GM18520 (cell line): ENCODE results near the gene SOX12.

ENCODE experiments used
- ATAC-seq: cut with Tn5 transposase; IDR thresholded peaks from one replicate; pipeline ENCODE4 v1.9.1; 2021; ENCODE audit not compliant: unreplicated experiment

SOX12 gene

GRCh38 chr20:325045-325888, at the start of gene SOX12:
SOX12 (plus strand) TSS chr20:325552; CDS start chr20:325925, 373 bp downstream.
- peak; percentile 79 for ATAC-seq

- ATAC-seq, result no peak
Measured at GRCh38 chr20:275791-276190, 49.6 kb upstream of the SOX12 start.

GRCh38 chr20:276620-277495, 48.5 kb upstream of the SOX12 start:
- no peak for ATAC-seq

GRCh38 chr20:277496-277781, 47.9 kb upstream of the SOX12 start:
- no peak for ATAC-seq

- no peak for ATAC-seq
Measured at GRCh38 chr20:278181-278580, 47.2 kb upstream of the SOX12 start.

- no peak for ATAC-seq
Measured at GRCh38 chr20:278607-279571, 46.5 kb upstream of the SOX12 start.

GRCh38 chr20:284172-284571, 41.2 kb upstream of the SOX12 start:
- ATAC-seq, result no peak

- no peak for ATAC-seq
Measured at GRCh38 chr20:286508-286907, 38.8 kb upstream of the SOX12 start.

GRCh38 chr20:288956-289692, 36.2 kb upstream of the SOX12 start:
- no peak for ATAC-seq

GRCh38 chr20:289693-290083, 35.7 kb upstream of the SOX12 start:
- no peak for ATAC-seq

- peak; percentile 67 for ATAC-seq
Measured at GRCh38 chr20:290084-290831, 35.1 kb upstream of the SOX12 start, which contains the start of gene C20orf96. C20orf96 (minus strand) TSS chr20:290750; CDS start chr20:290610, 140 bp downstream.

GRCh38 chr20:294602-295001, 30.8 kb upstream of the SOX12 start:
- ATAC-seq, result no peak

- ATAC-seq, result no peak
Measured at GRCh38 chr20:295804-296203, 29.5 kb upstream of the SOX12 start.

GRCh38 chr20:297098-297924, 28.0 kb upstream of the SOX12 start, which contains the start of gene ZCCHC3:
ZCCHC3 (plus strand) TSS chr20:297570; CDS start chr20:297587, 17 bp downstream.
- ATAC-seq, result peak; percentile 66

GRCh38 chr20:297925-298775, 27.2 kb upstream of the SOX12 start:
- peak; percentile 16 for ATAC-seq

- no peak for ATAC-seq
Measured at GRCh38 chr20:298776-299391, 26.5 kb upstream of the SOX12 start.

GRCh38 chr20:300345-300990, 24.9 kb upstream of the SOX12 start:
- no peak for ATAC-seq
